Measurements from ENCODE around the gene EXOC1L.

The EXOC1L gene

GRCh38 chr4:55884093-55884850 is 64.7 kb downstream of the EXOC1L start:
- Histone ChIP-seq H3K9me3 (ENCODE audit: insufficient read depth, low read depth, low read length) (no peaks in the 10 kb centered on the region), H3K27ac (ENCODE audit: low read depth, low read length) (0 out of 2 replicates have a peak overlapping the region, but pooled peaks have one; percentile 10), H3K9ac (ENCODE audit: low read depth, low read length) (no peak overlapping the region), H3K36me3 (ENCODE audit: insufficient read depth, low read length) (peaks cover 21% of the 10 kb centered on the region), H3K4me1 (ENCODE audit: insufficient read depth, low read length) (peaks cover 21% of the 10 kb centered on the region), H3K27me3 (ENCODE audit: insufficient read depth, low read length) (no peaks in the 10 kb centered on the region), H3K4me3 (ENCODE audit: low read length) (no peak overlapping the region)
- 92% methylated on average over 1 of the region's 2 CpGs for WGBS

- H3K9ac ChIP-seq (ENCODE audit: low read depth, low read length): no peak overlapping the region
- H3K9me3 ChIP-seq (ENCODE audit: insufficient read depth, low read depth, low read length): no peaks in the 10 kb centered on the region
- WGBS: 100% methylated on average over 1 of the region's 1 CpG
- no peak overlapping the region for H3K27ac ChIP-seq (ENCODE audit: low read depth, low read length)
- no peak overlapping the region for H3K4me3 ChIP-seq (ENCODE audit: low read length)
- peaks cover 22% of the 10 kb centered on the region for H3K36me3 ChIP-seq (ENCODE audit: insufficient read depth, low read length)
- H3K27me3 ChIP-seq (ENCODE audit: insufficient read depth, low read length): no peaks in the 10 kb centered on the region
- peaks cover 21% of the 10 kb centered on the region for H3K4me1 ChIP-seq (ENCODE audit: insufficient read depth, low read length)
Measured at GRCh38 chr4:55884851-55885219, 65.2 kb downstream of the EXOC1L start.

All from HUES64 (cell line).